HepG2 (cell line): ENCODE measurements around the gene C4orf46. TPM values are rescaled to one million over a fixed set of nuclear protein-coding genes. Genes with fewer than 3 reads are reported as not detected.

ENCODE experiments used
- ATAC-seq: fragments of 200-7000 bp; cut with Tn5 transposase; 3 replicates; pipeline ENCODE4 v1.9.1; 2020; ENCODE audit warnings: mild to moderate bottlenecking, moderate library complexity
- BruUV-seq: library from RNA; stranded (reverse); fragments of 400-500 nt; replicated peaks from 2 replicates; lab custom pipeline; 2021; lab: Mats Ljungman, UMichigan
- CTCF ChIA-PET: fragments of 300-600 bp; formaldehyde crosslinking; extraction: SDS; loops from one replicate; lab custom pipeline; 2021; ENCODE audit warnings: low total read pairs, inconsistent platforms, low intra/inter-chr PET ratio; lab: Yijun Ruan, JAX
- POLR2A ChIA-PET: fragments of 350-600 bp; sonication (Branson Sonifier 250); formaldehyde crosslinking; loops from one replicate; lab custom pipeline; 2020; ENCODE audit warnings: antibody characterized with exemption, inconsistent platforms; lab: Yijun Ruan, JAX
- DNase-seq: peaks from one replicate; pipeline ENCODE4 v3.0.0-alpha.2; 2015; ENCODE audit warnings: low spot score
- FAIRE-seq: peaks from 3 replicates; lab custom pipeline; 2011; peaks lifted over from hg19 to GRCh38; lab: Jason Lieb, UNC
- H2AFZ ChIP-seq: one replicate; pipeline ENCODE4 v1.6.1; 2011; ENCODE audit warnings: low read length, inconsistent platforms
- H3K27ac ChIP-seq: fragments of 300-600 bp; 3 replicates; pipeline ENCODE4 v1.8.0; 2011; ENCODE audit warnings: mixed run types, mild to moderate bottlenecking, mixed read lengths, low read length, inconsistent platforms; ENCODE audit not compliant: insufficient read depth; ENCODE audit errors: extremely low read length
- H3K27me3 ChIP-seq, 2 experiments: fragments of 200-600 bp in 1 of 2; 2 replicates in 1 of 2; 3 replicates in 1 of 2; pipeline versions ENCODE4 v1.6.0 to v1.8.0; 2011; ENCODE audit warnings: low read length in 2 of 2, mild to moderate bottlenecking in 2 of 2, moderate library complexity in 2 of 2, inconsistent platforms in 1 of 2; ENCODE audit not compliant: insufficient read depth in 2 of 2, control insufficient read depth in 1 of 2
- H3K36me3 ChIP-seq, 2 experiments: fragments of 200-600 bp in 1 of 2; replicated peaks in 1 of 2; 2 replicates in 1 of 2; 3 replicates in 1 of 2; pipeline versions ENCODE4 v1.5.1 to v1.8.0; 2011; ENCODE audit warnings: low read length in 2 of 2, inconsistent platforms in 1 of 2; ENCODE audit not compliant: insufficient read depth in 2 of 2, control insufficient read depth in 1 of 2
- H3K4me1 ChIP-seq: 2 replicates; pipeline ENCODE4 v1.5.1; 2012; ENCODE audit warnings: low read length, inconsistent platforms; ENCODE audit not compliant: insufficient read depth
- H3K4me2 ChIP-seq: 2 replicates; pipeline ENCODE4 v1.6.0; 2011; ENCODE audit warnings: low read depth, low read length, inconsistent platforms
- H3K4me3 ChIP-seq, 3 experiments: fragments of 200-600 bp in 1 of 3; sonication (generic), shearing (Covaris generic) in 1 of 3; replicated peaks in 1 of 3; 2 replicates each; pipeline ENCODE4 v1.5.1; 2011 to 2016; ENCODE audit warnings: low read length in 3 of 3, inconsistent platforms in 2 of 3, low read depth in 2 of 3, mild to moderate bottlenecking in 2 of 3, control low read depth in 1 of 3, mixed read lengths in 1 of 3; ENCODE audit not compliant: insufficient read depth in 1 of 3
- H3K79me2 ChIP-seq: one replicate; pipeline ENCODE4 v1.6.1; 2011; ENCODE audit warnings: low read length, inconsistent platforms; ENCODE audit not compliant: insufficient read depth
- H3K9ac ChIP-seq: 2 replicates; pipeline ENCODE4 v1.6.0; 2011; ENCODE audit warnings: mild to moderate bottlenecking, low read depth, low read length, inconsistent platforms; ENCODE audit not compliant: insufficient read depth
- H3K9me3 ChIP-seq: 2 replicates; pipeline ENCODE4 v1.5.1; 2012; ENCODE audit warnings: mild to moderate bottlenecking, low read length
- H4K20me1 ChIP-seq: 2 replicates; pipeline ENCODE4 v1.6.0; 2011; ENCODE audit warnings: inconsistent platforms, mild to moderate bottlenecking, low read length, moderate library complexity; ENCODE audit not compliant: insufficient read depth
- FOXM1 ChIP-seq: sonication (generic); formaldehyde crosslinking; IDR thresholded peaks from 2 replicates; pipeline ENCODE4 v1.5.0; 2020; ENCODE audit warnings: missing genetic modification reagents
- GPN1 ChIP-seq: sonication (generic); formaldehyde crosslinking; IDR thresholded peaks from 2 replicates; pipeline ENCODE4 v1.5.1; 2020; ENCODE audit warnings: missing genetic modification reagents, borderline replicate concordance
- MBNL3 ChIP-seq: fragments of 250-450 bp; sonication (Bioruptor Pico); conservative IDR thresholded peaks from 2 replicates; pipeline ENCODE4 v1.8.0; 2022; ENCODE audit warnings: mild to moderate bottlenecking, inconsistent platforms
- MIER2 ChIP-seq: IDR thresholded peaks from 2 replicates; pipeline ENCODE4 v1.6.1; 2016; ENCODE audit warnings: missing biosample characterization, missing genetic modification reagents
- SMAD1 ChIP-seq: sonication (generic); formaldehyde crosslinking; IDR thresholded peaks from 2 replicates; pipeline ENCODE4 v1.4.0; 2020; ENCODE audit warnings: missing genetic modification reagents, low read depth, mild to moderate bottlenecking, borderline replicate concordance
- ZFY ChIP-seq: sonication (generic); formaldehyde crosslinking; IDR thresholded peaks from 2 replicates; pipeline ENCODE4 v1.4.0; 2020; ENCODE audit warnings: missing genetic modification reagents
- ZFYVE20 ChIP-seq: sonication (generic); formaldehyde crosslinking; IDR thresholded peaks from 2 replicates; pipeline ENCODE4 v1.8.0; 2023; ENCODE audit warnings: low read depth, mild to moderate bottlenecking, moderate library complexity, missing genetic modification reagents, borderline replicate concordance
- ZNF180 ChIP-seq: sonication (generic); formaldehyde crosslinking; IDR thresholded peaks from 2 replicates; pipeline ENCODE4 v1.4.0; 2020; ENCODE audit warnings: low read depth, missing genetic modification reagents, borderline replicate concordance
- ZNF205 ChIP-seq: IDR thresholded peaks from 2 replicates; pipeline ENCODE4 v1.6.1; 2018; ENCODE audit warnings: missing biosample characterization, missing genetic modification reagents
- ZNF350 ChIP-seq: sonication (generic); formaldehyde crosslinking; IDR thresholded peaks from 2 replicates; pipeline ENCODE4 v1.4.0; 2020; ENCODE audit warnings: mild to moderate bottlenecking, low read depth, missing genetic modification reagents, borderline replicate concordance
- ZNF878 ChIP-seq: sonication (generic); formaldehyde crosslinking; IDR thresholded peaks from 2 replicates; pipeline ENCODE4 v1.8.1; 2023; ENCODE audit warnings: mild to moderate bottlenecking, missing genetic modification reagents, moderate library complexity
- WGBS: methylation state at CpG from one replicate; pipeline ENCODE4 v1.1.6; 2017; ENCODE audit warnings: low lambda C conversion rate; 5-methylcytosine and 5-hydroxymethylcytosine counted together
- in situ Hi-C: cut with HindIII; loops from 2 replicates; pipeline ENCODE4 v1.10.0; 2017; ENCODE audit warnings: low pct_unique_long_range_greater_than_20kb; ENCODE audit not compliant: extremely low pct_ligation_motif_present
- intact Hi-C: fragments of 100-400 bp; cut with micrococcal nuclease; formaldehyde crosslinking; loops from one replicate; pipeline ENCODE4 v1.10.0; 2022; ENCODE audit not compliant: unreplicated experiment
- polyA plus RNA-seq, 8 experiments: library from polyadenylated mRNA; depleted of rRNA in 3 of 8; stranded (reverse) in 7 of 8; unstranded in 1 of 8; fragments of >200 nt; fragmentation: Illumina TruSeq in 4 of 8; extraction: Trizol in 4 of 8; gene quantifications; 2 replicates each; pipeline versions ENCODE4 v1.2.1 to v1.2.3, GENCODE V29; 2011 to 2016; ENCODE audit warnings: low read depth in 4 of 8, missing spikeins in 1 of 8, mixed read lengths in 1 of 8; ENCODE audit not compliant: insufficient read depth in 1 of 8
- total RNA-seq, 5 experiments: library from RNA; depleted of rRNA; stranded (reverse); fragments of >200 nt; fragmentation: Illumina TruSeq; extraction: Trizol; gene quantifications; 2 replicates each; pipeline ENCODE4 v1.2.3, GENCODE V29; 2016; ENCODE audit warnings: low read depth in 1 of 5
- TF ChIP-seq, protein P1 (sequence below): sonication (generic); formaldehyde crosslinking; IDR thresholded peaks from 2 replicates; pipeline ENCODE4 v1.4.0; 2020; ENCODE audit warnings: missing genetic modification reagents
- TF ChIP-seq, protein P2 (sequence below): sonication (generic); formaldehyde crosslinking; conservative IDR thresholded peaks from 2 replicates; pipeline ENCODE4 v1.8.0; 2022; ENCODE audit warnings: mild to moderate bottlenecking, moderate library complexity, missing genetic modification reagents
- TF ChIP-seq, protein P3 (sequence below): sonication (generic); formaldehyde crosslinking; conservative IDR thresholded peaks from 2 replicates; pipeline ENCODE4 v1.8.1; 2023; ENCODE audit warnings: missing genetic modification reagents
- TF ChIP-seq, protein P4 (sequence below): sonication (generic); formaldehyde crosslinking; IDR thresholded peaks from 2 replicates; pipeline ENCODE4 v1.4.0; 2020; ENCODE audit warnings: missing genetic modification reagents, borderline replicate concordance

C4orf46 gene
- total and polyA plus RNA-seq, 2 of the 13 experiments (the other 11 are each of a cell fraction or from before 2014, with no cell fraction given), result 8.5 to 10.4 TPM

GRCh38 chr4:158656439-158656838 is 15.2 kb downstream of the C4orf46 start:
- H3K9ac ChIP-seq, result no peak overlapping the region
- no peak overlapping the region for H3K4me3 ChIP-seq
- H2AFZ ChIP-seq, result no peak overlapping the region
- no peaks in the 10 kb centered on the region for H3K9me3 ChIP-seq
- no peak for DNase-seq
- H3K4me1 ChIP-seq, result no peaks in the 10 kb centered on the region
- BruUV-seq, result no TSS peak
- H4K20me1 ChIP-seq, result no peaks in the 10 kb centered on the region
- no peaks in the 10 kb centered on the region for H3K36me3 ChIP-seq
- no peak for FAIRE-seq
- no peak overlapping the region for H3K27ac ChIP-seq
- POLR2A ChIA-PET, result no interaction called here
- no peaks in the 10 kb centered on the region; a peak in 1 of 5 replicates for H3K27me3 ChIP-seq
- in situ Hi-C loops, result no loop called here
- intact Hi-C loops, result no loop called here
- no peak for ATAC-seq
- 0% methylated on average over 1 of the region's 1 CpG for WGBS
- H3K79me2 ChIP-seq, result no peaks in the 10 kb centered on the region
- CTCF ChIA-PET, result no interaction called here
- H3K4me2 ChIP-seq, result no peak overlapping the region
- TF ChIP-seq ZFY (CRISPR knock-in tag) (no peak), ZNF350 (CRISPR knock-in tag) (no peak), ZFYVE20 (CRISPR knock-in tag) (no peak), SMAD1 (CRISPR knock-in tag) (no peak), MBNL3 (no peak), ZNF878 (CRISPR knock-in tag) (no peak), ZNF205 (CRISPR knock-in tag) (no peak), ZNF180 (CRISPR knock-in tag) (no peak), FOXM1 (CRISPR knock-in tag) (no peak), MIER2 (CRISPR knock-in tag) (no peak), GPN1 (CRISPR knock-in tag) (no peak)
- TF ChIP-seq, protein P1, sequence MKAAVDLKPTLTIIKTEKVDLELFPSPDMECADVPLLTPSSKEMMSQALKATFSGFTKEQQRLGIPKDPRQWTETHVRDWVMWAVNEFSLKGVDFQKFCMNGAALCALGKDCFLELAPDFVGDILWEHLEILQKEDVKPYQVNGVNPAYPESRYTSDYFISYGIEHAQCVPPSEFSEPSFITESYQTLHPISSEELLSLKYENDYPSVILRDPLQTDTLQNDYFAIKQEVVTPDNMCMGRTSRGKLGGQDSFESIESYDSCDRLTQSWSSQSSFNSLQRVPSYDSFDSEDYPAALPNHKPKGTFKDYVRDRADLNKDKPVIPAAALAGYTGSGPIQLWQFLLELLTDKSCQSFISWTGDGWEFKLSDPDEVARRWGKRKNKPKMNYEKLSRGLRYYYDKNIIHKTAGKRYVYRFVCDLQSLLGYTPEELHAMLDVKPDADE (CRISPR knock-in tag), result no peak
- TF ChIP-seq, protein P2, sequence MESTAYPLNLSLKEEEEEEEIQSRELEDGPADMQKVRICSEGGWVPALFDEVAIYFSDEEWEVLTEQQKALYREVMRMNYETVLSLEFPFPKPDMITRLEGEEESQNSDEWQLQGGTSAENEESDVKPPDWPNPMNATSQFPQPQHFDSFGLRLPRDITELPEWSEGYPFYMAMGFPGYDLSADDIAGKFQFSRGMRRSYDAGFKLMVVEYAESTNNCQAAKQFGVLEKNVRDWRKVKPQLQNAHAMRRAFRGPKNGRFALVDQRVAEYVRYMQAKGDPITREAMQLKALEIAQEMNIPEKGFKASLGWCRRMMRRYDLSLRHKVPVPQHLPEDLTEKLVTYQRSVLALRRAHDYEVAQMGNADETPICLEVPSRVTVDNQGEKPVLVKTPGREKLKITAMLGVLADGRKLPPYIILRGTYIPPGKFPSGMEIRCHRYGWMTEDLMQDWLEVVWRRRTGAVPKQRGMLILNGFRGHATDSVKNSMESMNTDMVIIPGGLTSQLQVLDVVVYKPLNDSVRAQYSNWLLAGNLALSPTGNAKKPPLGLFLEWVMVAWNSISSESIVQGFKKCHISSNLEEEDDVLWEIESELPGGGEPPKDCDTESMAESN, result no peak
- TF ChIP-seq, protein P3, sequence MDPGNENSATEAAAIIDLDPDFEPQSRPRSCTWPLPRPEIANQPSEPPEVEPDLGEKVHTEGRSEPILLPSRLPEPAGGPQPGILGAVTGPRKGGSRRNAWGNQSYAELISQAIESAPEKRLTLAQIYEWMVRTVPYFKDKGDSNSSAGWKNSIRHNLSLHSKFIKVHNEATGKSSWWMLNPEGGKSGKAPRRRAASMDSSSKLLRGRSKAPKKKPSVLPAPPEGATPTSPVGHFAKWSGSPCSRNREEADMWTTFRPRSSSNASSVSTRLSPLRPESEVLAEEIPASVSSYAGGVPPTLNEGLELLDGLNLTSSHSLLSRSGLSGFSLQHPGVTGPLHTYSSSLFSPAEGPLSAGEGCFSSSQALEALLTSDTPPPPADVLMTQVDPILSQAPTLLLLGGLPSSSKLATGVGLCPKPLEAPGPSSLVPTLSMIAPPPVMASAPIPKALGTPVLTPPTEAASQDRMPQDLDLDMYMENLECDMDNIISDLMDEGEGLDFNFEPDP (CRISPR knock-in tag), result no peak
- TF ChIP-seq, protein P4, sequence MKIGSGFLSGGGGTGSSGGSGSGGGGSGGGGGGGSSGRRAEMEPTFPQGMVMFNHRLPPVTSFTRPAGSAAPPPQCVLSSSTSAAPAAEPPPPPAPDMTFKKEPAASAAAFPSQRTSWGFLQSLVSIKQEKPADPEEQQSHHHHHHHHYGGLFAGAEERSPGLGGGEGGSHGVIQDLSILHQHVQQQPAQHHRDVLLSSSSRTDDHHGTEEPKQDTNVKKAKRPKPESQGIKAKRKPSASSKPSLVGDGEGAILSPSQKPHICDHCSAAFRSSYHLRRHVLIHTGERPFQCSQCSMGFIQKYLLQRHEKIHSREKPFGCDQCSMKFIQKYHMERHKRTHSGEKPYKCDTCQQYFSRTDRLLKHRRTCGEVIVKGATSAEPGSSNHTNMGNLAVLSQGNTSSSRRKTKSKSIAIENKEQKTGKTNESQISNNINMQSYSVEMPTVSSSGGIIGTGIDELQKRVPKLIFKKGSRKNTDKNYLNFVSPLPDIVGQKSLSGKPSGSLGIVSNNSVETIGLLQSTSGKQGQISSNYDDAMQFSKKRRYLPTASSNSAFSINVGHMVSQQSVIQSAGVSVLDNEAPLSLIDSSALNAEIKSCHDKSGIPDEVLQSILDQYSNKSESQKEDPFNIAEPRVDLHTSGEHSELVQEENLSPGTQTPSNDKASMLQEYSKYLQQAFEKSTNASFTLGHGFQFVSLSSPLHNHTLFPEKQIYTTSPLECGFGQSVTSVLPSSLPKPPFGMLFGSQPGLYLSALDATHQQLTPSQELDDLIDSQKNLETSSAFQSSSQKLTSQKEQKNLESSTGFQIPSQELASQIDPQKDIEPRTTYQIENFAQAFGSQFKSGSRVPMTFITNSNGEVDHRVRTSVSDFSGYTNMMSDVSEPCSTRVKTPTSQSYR (CRISPR knock-in tag), result no peak
